Measurements from ENCODE around the gene PRMT2. TPM values are rescaled to one million over a fixed set of nuclear protein-coding genes. Genes with fewer than 3 reads are reported as not detected.

PRMT2 gene
- total RNA-seq, 4 donors from 2014 or later = 15.5 to 33.5 (median 25.1) TPM

DNA sequence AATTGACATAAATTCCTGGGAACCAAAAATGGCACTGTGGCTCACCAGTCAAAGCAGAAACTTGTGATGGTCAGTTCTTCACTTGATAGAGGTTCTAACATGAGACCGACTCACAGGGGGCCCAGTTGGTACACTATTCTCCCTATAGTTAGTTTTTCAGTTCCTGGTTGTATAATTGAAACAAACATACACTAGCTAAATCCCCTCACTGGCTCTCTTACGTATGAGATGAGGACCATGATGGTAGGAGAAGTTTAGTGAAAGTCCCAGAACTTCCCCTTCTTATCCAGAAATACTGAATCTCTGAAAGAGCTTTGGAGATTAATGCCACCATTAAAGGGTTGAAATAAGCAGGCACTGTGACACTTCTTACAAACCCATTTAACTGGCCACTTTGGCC lies 27.8 kb upstream of the PRMT2 start:
- H3K36me3 ChIP-seq = no peaks in the 10 kb centered on the region
- intact Hi-C loops (cut with DNase I; ENCODE audit: low total_unique reads) = no loop called here
- in situ Hi-C loops (cut with MboI; ENCODE audit: low sequenced_read_pairs in 4 of 4) = no loop called here

DNA sequence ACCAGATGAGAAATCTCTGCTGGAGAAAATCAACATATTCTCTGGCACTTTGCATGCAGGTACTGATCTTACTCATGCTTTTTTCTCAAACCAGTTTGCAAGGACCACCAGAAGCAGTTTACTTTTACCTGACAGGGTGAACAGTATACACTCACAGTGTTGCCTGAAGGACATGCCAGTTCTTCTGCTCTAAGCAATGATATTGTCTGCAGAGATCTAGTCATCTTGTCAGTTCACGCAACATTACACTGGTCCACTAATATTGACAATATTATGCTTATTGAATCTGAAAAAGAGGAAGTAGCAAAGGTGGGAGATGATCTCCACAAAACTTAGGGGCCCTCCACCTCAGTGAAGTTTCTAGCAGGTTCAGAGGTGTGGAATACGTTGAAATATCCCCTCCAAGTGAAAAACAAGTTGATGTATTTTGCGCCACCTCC lies 26.8 kb upstream of the PRMT2 start:
- DNase-seq (no peak), ATAC-seq (no peak)
- in situ Hi-C loops (cut with MboI; ENCODE audit: low sequenced_read_pairs in 4 of 4) = no loop called here
- H3K4me3 ChIP-seq = no peak overlapping the region
- peaks cover 0 to 7% (median 0%) of the 10 kb centered on the region in 3 donors for H3K27me3 ChIP-seq
- intact Hi-C loops (cut with DNase I; ENCODE audit: low total_unique reads) = no loop called here
- H3K27ac ChIP-seq = no peak overlapping the region
- no peaks in the 10 kb centered on the region for H3K36me3 ChIP-seq
- H3K4me1 ChIP-seq = no peaks in the 10 kb centered on the region
- H3K9me3 ChIP-seq = no peaks in the 10 kb centered on the region
- no peak for TF ChIP-seq POLR2A (IDR thresholded peaks at IDR 0.05)
- TF ChIP-seq, protein P1, sequence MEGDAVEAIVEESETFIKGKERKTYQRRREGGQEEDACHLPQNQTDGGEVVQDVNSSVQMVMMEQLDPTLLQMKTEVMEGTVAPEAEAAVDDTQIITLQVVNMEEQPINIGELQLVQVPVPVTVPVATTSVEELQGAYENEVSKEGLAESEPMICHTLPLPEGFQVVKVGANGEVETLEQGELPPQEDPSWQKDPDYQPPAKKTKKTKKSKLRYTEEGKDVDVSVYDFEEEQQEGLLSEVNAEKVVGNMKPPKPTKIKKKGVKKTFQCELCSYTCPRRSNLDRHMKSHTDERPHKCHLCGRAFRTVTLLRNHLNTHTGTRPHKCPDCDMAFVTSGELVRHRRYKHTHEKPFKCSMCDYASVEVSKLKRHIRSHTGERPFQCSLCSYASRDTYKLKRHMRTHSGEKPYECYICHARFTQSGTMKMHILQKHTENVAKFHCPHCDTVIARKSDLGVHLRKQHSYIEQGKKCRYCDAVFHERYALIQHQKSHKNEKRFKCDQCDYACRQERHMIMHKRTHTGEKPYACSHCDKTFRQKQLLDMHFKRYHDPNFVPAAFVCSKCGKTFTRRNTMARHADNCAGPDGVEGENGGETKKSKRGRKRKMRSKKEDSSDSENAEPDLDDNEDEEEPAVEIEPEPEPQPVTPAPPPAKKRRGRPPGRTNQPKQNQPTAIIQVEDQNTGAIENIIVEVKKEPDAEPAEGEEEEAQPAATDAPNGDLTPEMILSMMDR (IDR thresholded peaks at IDR 0.05 in 4 of 5, conservative IDR thresholded peaks at IDR 0.05 in 1 of 5) = no peak

More for the DNA sequence above, 27.8 kb upstream of the PRMT2 start:
- TF ChIP-seq, protein P1 (IDR thresholded peaks at IDR 0.05 in 4 of 5, conservative IDR thresholded peaks at IDR 0.05 in 1 of 5) = no peak
- no peak for TF ChIP-seq POLR2A (IDR thresholded peaks at IDR 0.05)
- ATAC-seq = no peak
- Histone ChIP-seq H3K4me1 (no peaks in the 10 kb centered on the region), H3K27ac (no peak overlapping the region), H3K9me3 (no peaks in the 10 kb centered on the region), H3K4me3 (no peak overlapping the region), H3K27me3 (peaks cover 0 to 7% (median 0%) of the 10 kb centered on the region in 3 donors)
- DNase-seq = no peak

DNA sequence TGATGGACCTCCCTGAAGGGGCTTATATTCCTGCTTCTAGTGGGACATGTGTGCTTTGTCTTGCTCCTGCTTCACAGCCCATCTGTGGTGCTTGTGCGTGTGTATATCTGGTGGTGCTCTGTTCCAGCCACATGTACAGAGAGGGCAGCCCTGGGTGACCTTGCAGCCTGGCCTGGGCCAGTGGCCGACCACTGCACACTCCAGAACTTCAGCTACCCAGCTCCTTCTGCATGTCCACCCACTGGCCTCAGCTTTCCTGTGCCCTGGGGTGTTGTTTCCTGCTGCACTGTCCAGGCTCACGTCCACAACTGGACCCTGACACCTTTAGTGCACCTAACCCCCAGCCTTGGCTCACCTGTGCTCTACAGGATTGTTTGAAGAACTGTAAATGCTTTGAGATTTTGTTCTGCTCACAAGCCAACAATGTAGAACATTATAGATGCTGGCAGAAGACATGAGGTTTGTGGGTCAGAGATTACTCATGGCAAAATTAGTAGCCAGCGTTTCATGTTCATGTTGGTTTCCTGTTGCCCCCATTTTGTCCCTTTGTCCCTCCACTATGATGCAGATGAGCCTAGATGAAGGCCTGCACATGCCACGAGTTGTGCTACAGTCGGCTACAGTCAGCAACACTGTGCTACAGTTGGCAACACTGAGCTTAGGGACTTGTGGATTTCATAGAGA lies 25.3 kb upstream of the PRMT2 start:
- peaks cover 0 to 7% (median 0%) of the 10 kb centered on the region in 3 donors for H3K27me3 ChIP-seq
- no peaks in the 10 kb centered on the region for H3K4me1 ChIP-seq
- in situ Hi-C loops (cut with MboI; ENCODE audit: low sequenced_read_pairs in 4 of 4) = no loop called here
- no peak overlapping the region for H3K4me3 ChIP-seq
- H3K27ac ChIP-seq = no peak overlapping the region
- DNase-seq = no peak
- H3K9me3 ChIP-seq = no peaks in the 10 kb centered on the region
- ATAC-seq = no peak
- TF ChIP-seq, protein P1 (IDR thresholded peaks at IDR 0.05 in 4 of 5, conservative IDR thresholded peaks at IDR 0.05 in 1 of 5) = no peak
- no peak for TF ChIP-seq POLR2A (IDR thresholded peaks at IDR 0.05)
- intact Hi-C loops (cut with DNase I; ENCODE audit: low total_unique reads) = no loop called here
- no peaks in the 10 kb centered on the region for H3K36me3 ChIP-seq

DNA sequence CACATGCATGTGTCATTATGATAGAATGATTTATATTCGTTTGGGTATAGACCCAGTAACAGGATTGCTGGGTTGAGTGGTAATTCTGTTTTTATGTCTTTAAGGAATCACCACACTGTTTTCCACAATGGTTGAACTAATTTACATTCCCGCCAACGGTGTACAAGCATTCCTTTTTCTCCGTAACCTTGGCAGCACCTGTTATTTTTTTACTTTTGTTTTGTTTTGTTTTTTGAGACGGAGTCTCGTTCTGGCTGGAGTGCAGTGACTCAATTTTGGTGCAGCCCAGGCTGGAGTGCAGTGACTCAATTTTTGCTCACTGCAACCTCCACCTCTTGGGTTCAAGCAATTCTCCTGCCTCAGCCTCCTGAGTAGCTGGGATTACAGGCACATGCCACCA lies 22.1 kb upstream of the PRMT2 start:
- intact Hi-C loops (cut with DNase I; ENCODE audit: low total_unique reads) = no loop called here
- in situ Hi-C loops (cut with MboI; ENCODE audit: low sequenced_read_pairs in 4 of 4) = no loop called here
- H3K36me3 ChIP-seq = no peaks in the 10 kb centered on the region
- TF ChIP-seq POLR2A (IDR thresholded peaks at IDR 0.05) = no peak
- TF ChIP-seq, protein P1 (IDR thresholded peaks at IDR 0.05 in 4 of 5, conservative IDR thresholded peaks at IDR 0.05 in 1 of 5) = no peak
- DNase-seq (no peak), ATAC-seq (no peak)
- H3K27me3 ChIP-seq = peaks cover 0 to 9% (median 0%) of the 10 kb centered on the region in 3 donors
- H3K4me3 ChIP-seq = no peak overlapping the region
- no peaks in the 10 kb centered on the region for H3K9me3 ChIP-seq
- no peak overlapping the region for H3K27ac ChIP-seq
- no peaks in the 10 kb centered on the region for H3K4me1 ChIP-seq
